Stimulated activated CD8-positive, alpha-beta memory T cell treated with anti-CD3 and anti-CD28 coated beads, Interleukin-12 subunit alpha, Interleukin-12 subunit beta, amount 100 ng/mL, for 4 hours (primary cell): ENCODE data around the gene SBK1.

ENCODE experiments used
- DNase-seq: peaks from one replicate; pipeline ENCODE4 v3.0.0-alpha.2; 2020; ENCODE audit warnings: low read depth

SBK1 gene

GRCh38 chr16:28282045-28282444 lies 10.3 kb upstream of the SBK1 start:
- no peak for DNase-seq

- DNase-seq, result no peak
Measured at GRCh38 chr16:28283173-28283572, 9.2 kb upstream of the SBK1 start.

GRCh38 chr16:28283798-28284577 lies 8.3 kb upstream of the SBK1 start:
- DNase-seq, result no peak

- no peak for DNase-seq
Measured at GRCh38 chr16:28285649-28286048, 6.7 kb upstream of the SBK1 start.

GRCh38 chr16:28288114-28288513 lies 4.2 kb upstream of the SBK1 start:
- no peak for DNase-seq

- no peak for DNase-seq
Measured at GRCh38 chr16:28289048-28289447, 3.3 kb upstream of the SBK1 start.

- DNase-seq, result no peak
Measured at GRCh38 chr16:28289939-28290858, 2.1 kb upstream of the SBK1 start.

GRCh38 chr16:28290859-28291254 lies 1.5 kb upstream of the SBK1 start:
- DNase-seq, result no peak

- DNase-seq, result no peak
Measured at GRCh38 chr16:28292731-28293600, 641 bp downstream of the SBK1 start.

GRCh38 chr16:28293601-28293960 lies 1.3 kb downstream of the SBK1 start:
- no peak for DNase-seq

- DNase-seq, result no peak
Measured at GRCh38 chr16:28294201-28294600, 1.9 kb downstream of the SBK1 start.

- DNase-seq, result no peak
Measured at GRCh38 chr16:28295276-28295675, 3.0 kb downstream of the SBK1 start.

GRCh38 chr16:28297308-28297707 lies 5.0 kb downstream of the SBK1 start:
- DNase-seq, result no peak

- DNase-seq, result no peak
Measured at GRCh38 chr16:28297784-28298510, 5.6 kb downstream of the SBK1 start.

- no peak for DNase-seq
Measured at GRCh38 chr16:28298511-28298878, 6.2 kb downstream of the SBK1 start.

- no peak for DNase-seq
Measured at GRCh38 chr16:28300327-28300726, 8.0 kb downstream of the SBK1 start.

- DNase-seq, result no peak
Measured at GRCh38 chr16:28301154-28301553, 8.8 kb downstream of the SBK1 start.

GRCh38 chr16:28301620-28302019 lies 9.3 kb downstream of the SBK1 start:
- no peak for DNase-seq

- no peak for DNase-seq
Measured at GRCh38 chr16:28303132-28303531, 10.8 kb downstream of the SBK1 start.

- no peak for DNase-seq
Measured at GRCh38 chr16:28304214-28304613, 11.9 kb downstream of the SBK1 start.

GRCh38 chr16:28307936-28308335 lies 15.6 kb downstream of the SBK1 start:
- DNase-seq, result no peak
